Esophagus muscularis mucosa (tissue), 3 donors: ENCODE measurements around the gene CLEC1A.

Experiments used
- EP300 ChIP-seq: sonication (generic); formaldehyde crosslinking; IDR thresholded peaks from one replicate; pipeline ENCODE4 v1.6.1; 2017; ENCODE audit warnings: antibody characterized with exemption
- POLR2AphosphoS5 ChIP-seq, 2 donors: sonication (generic); formaldehyde crosslinking; IDR thresholded peaks; one replicate each; pipeline ENCODE4 v1.6.1; 2017; ENCODE audit warnings: antibody characterized with exemption in 2 of 2

DNA sequence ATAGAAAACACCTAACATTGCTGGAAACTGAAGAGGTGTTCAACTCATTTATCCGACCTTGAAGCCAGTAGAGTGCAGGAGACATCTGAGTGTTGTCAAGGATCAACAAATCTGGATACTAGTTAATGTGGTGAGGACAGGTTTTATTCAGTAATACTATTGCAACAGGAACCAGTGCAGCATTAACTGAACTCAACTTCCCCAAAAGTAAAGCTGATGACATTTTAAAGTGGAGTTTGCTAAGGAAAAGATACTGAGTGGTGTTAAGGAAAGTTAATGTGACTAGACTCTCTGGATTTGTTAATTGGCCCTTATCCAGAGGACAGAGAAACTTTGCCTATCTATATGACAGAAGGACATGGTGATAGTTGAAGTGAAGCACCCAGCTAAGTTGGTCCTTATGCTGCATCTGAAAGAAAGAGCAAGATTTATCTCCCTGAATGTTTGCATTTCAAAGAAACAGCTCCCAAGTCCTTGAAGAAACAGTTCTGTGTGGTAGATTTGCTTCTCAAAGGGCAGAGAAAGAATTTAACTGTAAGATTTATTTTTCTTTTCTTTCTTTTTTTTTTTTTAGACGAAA lies 32.4 kb upstream of the CLEC1A start:
- TF ChIP-seq POLR2AphosphoS5 (IDR thresholded peaks at IDR 0.05) (no peak), EP300 (no peak)
